Gastroesophageal sphincter (tissue), 3 donors: ENCODE measurements around the gene PARD3.

Experiments
- POLR2A ChIP-seq, 2 donors: fragments of 450-650 bp; IDR thresholded peaks; one replicate each; pipeline ENCODE4 v1.6.1; 2017; ENCODE audit warnings: antibody characterized with exemption in 2 of 2, mild to moderate bottlenecking in 2 of 2, moderate library complexity in 1 of 2
- TF ChIP-seq, protein P1 (sequence below), 4 experiments: fragments of 200-600 bp in 2 of 4; fragments of 450-650 bp in 2 of 4; sonication (generic) in 1 of 4; IDR thresholded peaks; one replicate each; pipeline ENCODE4 v1.5.1; 2017 to 2019; ENCODE audit warnings: antibody characterized with exemption in 4 of 4, mild to moderate bottlenecking in 2 of 4, moderate library complexity in 2 of 4

DNA sequence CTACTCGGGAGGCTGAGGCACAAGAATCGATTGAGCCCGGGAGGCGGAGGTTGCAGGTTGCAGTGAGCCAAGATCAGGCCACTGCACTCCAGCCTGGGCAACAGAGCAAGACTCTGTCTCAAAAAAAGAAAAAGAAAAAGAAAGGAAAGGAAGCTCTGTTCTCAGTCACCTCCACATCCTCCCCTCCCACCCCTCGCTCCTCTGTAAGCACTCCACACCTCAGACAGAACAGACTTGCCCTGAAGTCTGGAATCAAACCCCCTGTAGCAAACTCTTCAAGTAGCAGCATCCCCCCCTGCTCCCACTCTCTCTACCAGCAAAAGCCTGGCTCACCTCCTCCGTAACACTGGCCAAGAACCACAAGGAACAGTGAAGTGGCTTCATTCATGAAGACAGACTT is 66.7 kb downstream of the PARD3 start:
- TF ChIP-seq POLR2A (IDR thresholded peaks at IDR 0.05): no peak
- TF ChIP-seq, protein P1, sequence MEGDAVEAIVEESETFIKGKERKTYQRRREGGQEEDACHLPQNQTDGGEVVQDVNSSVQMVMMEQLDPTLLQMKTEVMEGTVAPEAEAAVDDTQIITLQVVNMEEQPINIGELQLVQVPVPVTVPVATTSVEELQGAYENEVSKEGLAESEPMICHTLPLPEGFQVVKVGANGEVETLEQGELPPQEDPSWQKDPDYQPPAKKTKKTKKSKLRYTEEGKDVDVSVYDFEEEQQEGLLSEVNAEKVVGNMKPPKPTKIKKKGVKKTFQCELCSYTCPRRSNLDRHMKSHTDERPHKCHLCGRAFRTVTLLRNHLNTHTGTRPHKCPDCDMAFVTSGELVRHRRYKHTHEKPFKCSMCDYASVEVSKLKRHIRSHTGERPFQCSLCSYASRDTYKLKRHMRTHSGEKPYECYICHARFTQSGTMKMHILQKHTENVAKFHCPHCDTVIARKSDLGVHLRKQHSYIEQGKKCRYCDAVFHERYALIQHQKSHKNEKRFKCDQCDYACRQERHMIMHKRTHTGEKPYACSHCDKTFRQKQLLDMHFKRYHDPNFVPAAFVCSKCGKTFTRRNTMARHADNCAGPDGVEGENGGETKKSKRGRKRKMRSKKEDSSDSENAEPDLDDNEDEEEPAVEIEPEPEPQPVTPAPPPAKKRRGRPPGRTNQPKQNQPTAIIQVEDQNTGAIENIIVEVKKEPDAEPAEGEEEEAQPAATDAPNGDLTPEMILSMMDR (IDR thresholded peaks at IDR 0.05): no peak
